ENCODE measurements around the gene WBP1L. TPM values are rescaled to one million over a fixed set of nuclear protein-coding genes. Genes with fewer than 3 reads are reported as not detected.
"Not testable (repeated sequence)": the region's sequence is repeated elsewhere in the genome, so short reads cannot be mapped to it uniquely, and the experiment has no call there.

WBP1L gene
- total RNA-seq, result 10 to 100 TPM; 17.3 to 33.3 (median 21.0) TPM
- 10 to 100 TPM; 14.3 to 17.5 TPM for polyA plus RNA-seq
- long read RNA-seq, donor 1, full-length matches to known transcripts, result 10 of 27 reads
- long read RNA-seq, donor 1, partial matches to known transcripts, result 15 of 27 reads
- long read RNA-seq, donor 1, other reads (novel, unspliced or antisense), result 2 of 27 reads
- long read RNA-seq, donor 2, full-length matches to known transcripts, result 5 of 23 reads
- long read RNA-seq, donor 2, partial matches to known transcripts, result 16 of 23 reads
- long read RNA-seq, donor 2, other reads (novel, unspliced or antisense), result 2 of 23 reads
- long read RNA-seq, donor 3, full-length matches to known transcripts, result 17 of 63 reads
- long read RNA-seq, donor 3, partial matches to known transcripts, result 46 of 63 reads
- long read RNA-seq, donor 3, other reads (novel, unspliced or antisense), result 0 of 63 reads

- peak; percentile 93 to 99 for DNase-seq
- ATAC-seq, result peak; percentile 96 to 98 (median 98)
- Histone ChIP-seq H3K27ac (peak within 1 kb of the TSS; percentile 79 to 98 (median 94)), H3K4me3 (peak within 1 kb of the TSS; percentile 83 to 99 (median 96)), H3K36me3 (peaks cover 0 to 10% (median 0%) of the 10 kb centered on the region in 9 donors), H3K9me3 (no peaks in the 10 kb centered on the region), H3K27me3 (no peaks in the 10 kb centered on the region), H3K4me1 (peaks cover 0 to 58% (median 32%) of the 10 kb centered on the region in 9 donors)
- intact Hi-C loops (cut with DNase I), result loop anchor here in 5 of 10 donors (5.0 to 10.0 kb wide), 3 partner anchors 34 to 74 kb away; no protein-coding TSS in a partner anchor
- no peak for TF ChIP-seq CTCF (IDR thresholded peaks at IDR 0.05)
- 0 to 1% methylated on average over 37 of the region's 37 CpGs for WGBS, 2 donors
Measured at GRCh38 chr10:102743588-102744373, at the start of gene WBP1L. TSS of gene WBP1L (plus strand) at chr10:102743948. CDS start at chr10:102744054, 106 bp downstream.

GRCh38 chr10:102695401-102695800 lies 48.3 kb upstream of the WBP1L start:
- H3K4me3 ChIP-seq; H3K9me3 ChIP-seq; H3K27me3 ChIP-seq; H3K4me1 ChIP-seq; intact Hi-C loops (cut with DNase I); ATAC-seq; DNase-seq; H3K27ac ChIP-seq: not testable (repeated sequence)
- WGBS, 2 donors, result 98% methylated on average over 10 of the region's 10 CpGs
- peaks cover 0 to 69% (median 14%) of the 10 kb centered on the region in 9 donors for H3K36me3 ChIP-seq

- DNase-seq, result no peak
- TF ChIP-seq CTCF (IDR thresholded peaks at IDR 0.05), result no peak
- H3K36me3 ChIP-seq, result peaks cover 0 to 69% (median 14%) of the 10 kb centered on the region in 9 donors
- WGBS, 2 donors, result 94 to 97% methylated on average over 3 of the region's 3 CpGs
- H3K27ac ChIP-seq, result no peak overlapping the region
- H3K4me1 ChIP-seq, result peaks cover 0 to 10% (median 0%) of the 10 kb centered on the region in 9 donors
- no peak overlapping the region for H3K4me3 ChIP-seq
- intact Hi-C loops (cut with DNase I), result no loop called here
- no peak for ATAC-seq
- no peaks in the 10 kb centered on the region for H3K9me3 ChIP-seq
- H3K27me3 ChIP-seq, result no peaks in the 10 kb centered on the region
Measured at GRCh38 chr10:102696736-102697135, 47.0 kb upstream of the WBP1L start.

- intact Hi-C loops (cut with DNase I), result no loop called here
- 91 to 95% methylated on average over 2 of the region's 2 CpGs for WGBS, 2 donors
- no peak overlapping the region for H3K27ac ChIP-seq
- TF ChIP-seq CTCF (IDR thresholded peaks at IDR 0.05), result no peak
- DNase-seq (no peak), ATAC-seq (no peak)
- no peaks in the 10 kb centered on the region for H3K9me3 ChIP-seq
- H3K4me1 ChIP-seq, result peaks cover 0 to 8% (median 0%) of the 10 kb centered on the region in 9 donors
- H3K4me3 ChIP-seq, result no peak overlapping the region
- peaks cover 0 to 61% (median 14%) of the 10 kb centered on the region in 9 donors for H3K36me3 ChIP-seq
- no peaks in the 10 kb centered on the region for H3K27me3 ChIP-seq
Measured at GRCh38 chr10:102698894-102699293, 44.9 kb upstream of the WBP1L start.

All from heart right ventricle (tissue), 16 donors.